Measurements from ENCODE around the gene SPECC1.
"Not testable (repeated sequence)": the region's sequence is repeated elsewhere in the genome, so short reads cannot be mapped to it uniquely, and the experiment has no call there.

Gene SPECC1

GRCh38 chr17:20133517-20133916 is 124.4 kb downstream of the SPECC1 start:
- DNase-seq = no peak

- no peak for DNase-seq
Observed at GRCh38 chr17:20141198-20141972, 132.2 kb downstream of the SPECC1 start.

- no peak for DNase-seq
Observed at GRCh38 chr17:20142268-20142667, 133.1 kb downstream of the SPECC1 start.

GRCh38 chr17:20143740-20144139 is 134.6 kb downstream of the SPECC1 start:
- DNase-seq = no peak

GRCh38 chr17:20145567-20145966 is 136.4 kb downstream of the SPECC1 start:
- DNase-seq = no peak

GRCh38 chr17:20149251-20149650 is 140.1 kb downstream of the SPECC1 start:
- DNase-seq = no peak

- DNase-seq = no peak
Observed at GRCh38 chr17:20151174-20151573, 142.0 kb downstream of the SPECC1 start.

GRCh38 chr17:20153231-20153630 is 144.1 kb downstream of the SPECC1 start:
- no peak for DNase-seq

GRCh38 chr17:20154286-20155000 is 145.3 kb downstream of the SPECC1 start:
- no peak for DNase-seq

GRCh38 chr17:20155258-20156195 is 146.4 kb downstream of the SPECC1 start:
- DNase-seq = peak; percentile 95 to 96

GRCh38 chr17:20156196-20157000 is 147.2 kb downstream of the SPECC1 start:
- DNase-seq = peak in 1 of 2 donors; percentile 12

GRCh38 chr17:20157001-20157310 is 147.8 kb downstream of the SPECC1 start:
- DNase-seq = no peak

- no peak for DNase-seq
Observed at GRCh38 chr17:20158580-20158979, 149.4 kb downstream of the SPECC1 start.

- no peak for DNase-seq
Observed at GRCh38 chr17:20159406-20160069, 150.4 kb downstream of the SPECC1 start.

- DNase-seq = not testable (repeated sequence)
Observed at GRCh38 chr17:20165516-20165915, 156.4 kb downstream of the SPECC1 start.

- DNase-seq = no peak
Observed at GRCh38 chr17:20170085-20170484, 160.9 kb downstream of the SPECC1 start.

GRCh38 chr17:20171741-20172365 is 162.7 kb downstream of the SPECC1 start:
- no peak for DNase-seq

- no peak for DNase-seq
Observed at GRCh38 chr17:20172376-20172775, 163.2 kb downstream of the SPECC1 start.

GRCh38 chr17:20173091-20173490 is 163.9 kb downstream of the SPECC1 start:
- no peak for DNase-seq

- no peak for DNase-seq
Observed at GRCh38 chr17:20174588-20175265, 165.6 kb downstream of the SPECC1 start.

GRCh38 chr17:20179041-20179440 is 169.9 kb downstream of the SPECC1 start:
- no peak for DNase-seq
